ENCODE measurements around the gene GGTA1.
A peak's percentile ranks its signal among the peaks of the same experiment; 100 is the strongest.
"Not testable (repeated sequence)": the region's sequence is repeated elsewhere in the genome, so short reads cannot be mapped to it uniquely, and the experiment has no call there.

GGTA1 gene

DNA sequence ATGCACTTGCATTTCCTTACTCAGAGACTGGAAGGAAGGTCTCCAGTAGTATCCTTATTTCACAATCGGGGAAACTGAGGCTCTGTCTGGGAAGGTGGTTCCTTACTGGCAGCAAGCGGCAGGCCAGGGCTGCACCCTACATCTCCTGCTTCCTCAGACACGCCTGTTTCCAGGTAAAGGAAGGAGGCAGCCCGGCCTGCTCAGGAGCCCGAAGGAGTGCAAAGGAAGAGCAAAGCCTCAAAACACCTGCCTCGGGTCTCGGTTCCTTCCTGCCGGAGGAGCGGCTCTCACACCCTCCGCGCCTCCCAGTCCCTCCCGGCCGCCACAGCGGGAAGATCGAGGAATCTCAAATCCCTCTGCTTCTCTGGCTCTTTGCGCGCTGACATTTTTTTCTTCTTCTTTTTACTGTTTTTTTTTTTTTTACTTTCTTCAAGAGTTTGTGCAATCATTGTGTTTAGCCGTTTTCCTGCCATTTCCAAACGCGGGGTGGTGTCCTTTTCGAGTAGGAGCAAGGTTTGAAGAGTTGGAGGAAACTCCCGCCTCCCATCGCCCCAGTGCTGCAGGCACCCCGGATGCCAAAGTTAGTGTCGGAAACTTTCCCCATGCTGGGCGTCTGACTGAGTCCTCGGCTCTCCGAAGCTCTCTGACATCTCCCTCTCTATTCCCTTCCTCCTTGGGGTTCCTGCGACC lies 1.0 kb downstream of the GGTA1 start:
- no peak for DNase-seq

DNA sequence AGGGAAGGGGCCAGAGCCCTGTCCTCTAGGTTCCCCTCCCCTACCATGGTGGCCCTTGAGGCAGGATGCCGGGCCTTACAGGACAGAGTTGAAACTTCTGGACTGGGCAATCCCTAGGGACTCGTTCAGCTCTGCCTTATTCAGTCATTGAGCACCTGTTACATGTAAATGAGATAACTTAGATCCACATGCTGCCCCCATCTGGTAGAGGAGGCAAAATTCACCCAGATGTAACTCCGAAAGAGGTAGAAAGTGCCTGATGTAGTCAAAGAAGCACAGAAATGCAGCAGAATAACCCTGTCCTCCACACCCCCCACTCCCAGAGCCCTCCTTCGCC lies 1.5 kb downstream of the GGTA1 start:
- peak; percentile 55 for DNase-seq

DNA sequence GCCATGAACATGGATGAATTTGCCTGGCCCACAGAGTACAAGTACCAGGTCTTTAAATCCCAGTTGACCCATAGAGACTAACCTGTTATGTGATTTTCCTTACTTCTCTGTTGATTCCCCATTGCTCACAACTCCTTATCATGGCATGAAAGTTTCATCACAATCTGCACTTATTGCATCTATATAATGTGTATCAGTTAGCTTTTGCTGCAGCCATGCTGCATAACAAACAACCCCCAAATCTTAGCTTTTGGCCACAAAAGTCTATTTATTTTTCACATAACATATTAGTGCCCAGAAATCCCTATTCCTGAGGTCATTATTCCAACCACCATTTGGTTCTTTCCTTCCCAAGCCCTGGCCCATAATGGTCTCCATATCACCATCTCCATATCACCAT lies 3.7 kb downstream of the GGTA1 start:
- no peak for DNase-seq

DNA sequence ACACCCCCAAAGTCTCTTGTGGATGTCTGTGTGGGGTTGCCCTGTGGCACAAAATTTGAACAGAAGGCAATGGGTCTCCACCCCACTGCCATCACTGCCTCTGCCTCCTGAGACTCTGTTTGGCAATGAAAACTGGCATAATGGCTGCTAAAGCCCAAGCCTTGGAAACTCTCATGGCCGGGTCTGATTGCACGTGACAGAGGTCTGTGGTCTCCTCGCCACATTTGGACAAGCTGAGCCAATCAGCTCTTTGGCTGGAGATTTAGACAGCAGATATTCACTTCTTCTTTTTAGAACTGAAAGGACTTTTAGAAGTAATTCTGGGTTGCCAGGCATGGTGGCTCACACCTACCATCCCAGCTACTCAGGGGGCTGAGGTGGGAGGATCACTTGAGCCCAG lies 5.5 kb downstream of the GGTA1 start:
- no peak for DNase-seq

DNA sequence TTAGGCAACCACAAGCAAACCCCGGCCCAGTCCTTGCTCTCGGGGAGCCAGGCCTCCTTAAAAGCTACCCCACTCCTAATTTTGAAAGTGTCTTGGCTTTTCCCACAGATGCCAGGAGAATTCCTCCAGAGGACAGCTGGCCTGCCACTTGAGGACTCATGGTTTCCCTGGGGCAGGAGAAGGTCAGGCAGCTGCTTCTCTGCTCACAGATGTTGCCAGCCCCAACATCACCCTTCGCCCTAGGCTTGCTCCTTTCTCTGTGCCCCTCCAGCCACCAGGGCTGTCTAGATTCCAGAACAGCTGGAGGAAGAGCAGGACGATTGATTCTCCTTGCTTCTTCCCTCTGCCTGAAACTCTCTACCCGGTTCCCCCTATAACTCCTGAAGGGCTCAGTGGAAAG lies 8.5 kb downstream of the GGTA1 start:
- DNase-seq, result no peak

DNA sequence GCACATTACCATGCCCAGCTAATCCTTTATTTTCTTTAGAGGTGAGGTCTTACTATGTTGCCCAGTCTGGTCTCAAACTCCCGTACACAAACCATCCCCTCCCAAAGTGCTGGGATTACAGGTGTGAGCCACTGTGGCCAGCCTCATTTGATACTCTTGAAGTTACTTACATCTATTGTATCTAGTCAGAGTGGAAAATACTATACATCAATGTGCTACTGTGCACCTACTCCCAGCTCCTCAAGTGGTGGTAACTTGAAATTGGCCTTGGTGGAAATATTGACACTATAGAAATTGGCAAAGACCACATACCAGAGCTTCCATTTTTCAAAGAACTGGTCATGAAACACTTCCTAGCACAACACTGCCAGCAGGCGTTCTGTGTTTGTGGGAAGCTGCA lies 10.3 kb downstream of the GGTA1 start:
- DNase-seq, result no peak

DNA sequence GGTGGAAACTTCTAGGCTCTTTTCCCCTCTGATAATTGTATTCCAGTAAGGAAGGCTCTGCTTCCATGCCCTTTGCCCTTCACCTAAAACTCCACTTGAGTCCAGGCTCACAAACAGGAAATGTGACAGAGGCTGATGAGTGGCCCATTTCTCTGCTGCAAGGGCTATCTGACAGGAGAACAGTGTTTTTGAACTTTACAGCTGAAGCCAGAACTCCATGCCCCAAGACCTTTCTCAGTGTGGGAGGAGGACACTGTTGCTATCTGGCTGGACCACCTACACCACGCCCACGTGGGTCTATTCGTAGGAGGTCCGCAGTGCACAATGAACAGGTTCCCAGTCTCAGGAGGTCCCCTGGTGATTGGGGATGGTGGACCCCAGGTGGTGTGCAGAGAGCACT lies 13.6 kb downstream of the GGTA1 start:
- DNase-seq, result no peak

DNA sequence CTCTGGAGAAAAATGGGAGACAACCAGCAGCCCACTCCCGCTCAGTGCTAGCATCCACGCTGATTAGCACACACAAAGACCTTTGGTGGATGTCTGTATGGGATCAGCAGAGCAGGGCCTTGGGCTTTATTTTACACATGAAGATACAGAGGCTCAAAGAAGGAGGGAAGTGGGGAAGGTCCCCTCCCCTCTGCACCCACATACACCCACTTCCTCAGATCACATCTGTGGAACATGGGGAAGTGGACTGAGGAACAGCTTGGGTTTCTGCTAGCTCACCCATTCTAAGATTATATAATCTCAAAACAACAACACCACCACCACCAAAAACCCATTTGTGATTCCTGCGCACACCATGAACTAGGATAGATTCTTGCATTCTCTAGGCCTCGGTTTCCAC lies 14.0 kb downstream of the GGTA1 start:
- no peak for DNase-seq

DNA sequence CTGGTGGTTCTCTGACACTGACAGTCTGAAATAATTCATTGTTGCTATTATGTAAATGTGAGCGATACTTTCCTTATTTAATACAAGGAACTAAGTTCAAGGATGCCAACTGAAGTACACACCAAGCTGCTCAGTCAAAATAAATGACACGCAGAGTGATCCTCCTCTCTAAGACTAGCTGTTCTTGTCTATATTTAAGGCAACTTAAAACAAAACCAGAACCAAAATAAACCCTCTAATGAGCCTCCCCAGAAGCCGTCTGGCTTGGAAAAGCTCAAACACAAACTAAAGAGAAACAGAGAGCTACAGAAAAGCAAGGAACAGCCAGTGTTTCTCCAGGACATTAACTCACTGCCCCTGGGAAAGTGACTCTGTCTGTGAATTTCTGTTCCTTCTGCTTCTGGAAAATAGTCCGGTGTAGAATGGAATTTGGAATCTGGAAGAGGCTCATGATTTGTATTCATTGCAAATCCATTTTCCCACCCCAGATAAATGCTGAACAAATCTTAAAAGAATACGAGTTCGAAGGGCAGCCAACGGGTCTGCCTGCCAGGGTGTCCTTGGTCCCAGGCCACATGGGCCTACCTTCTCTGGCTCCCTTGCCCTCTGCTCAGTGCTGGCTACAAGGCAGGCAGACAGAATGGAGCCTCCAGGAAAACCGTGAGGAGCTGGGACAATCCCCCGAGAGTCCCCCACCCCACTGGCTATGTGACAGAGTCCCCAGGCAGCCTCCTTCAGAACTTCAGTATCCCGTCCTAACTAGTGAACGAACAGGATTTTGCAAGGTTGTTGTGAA lies 14.8 kb downstream of the GGTA1 start:
- peak; percentile 67 for DNase-seq

DNA sequence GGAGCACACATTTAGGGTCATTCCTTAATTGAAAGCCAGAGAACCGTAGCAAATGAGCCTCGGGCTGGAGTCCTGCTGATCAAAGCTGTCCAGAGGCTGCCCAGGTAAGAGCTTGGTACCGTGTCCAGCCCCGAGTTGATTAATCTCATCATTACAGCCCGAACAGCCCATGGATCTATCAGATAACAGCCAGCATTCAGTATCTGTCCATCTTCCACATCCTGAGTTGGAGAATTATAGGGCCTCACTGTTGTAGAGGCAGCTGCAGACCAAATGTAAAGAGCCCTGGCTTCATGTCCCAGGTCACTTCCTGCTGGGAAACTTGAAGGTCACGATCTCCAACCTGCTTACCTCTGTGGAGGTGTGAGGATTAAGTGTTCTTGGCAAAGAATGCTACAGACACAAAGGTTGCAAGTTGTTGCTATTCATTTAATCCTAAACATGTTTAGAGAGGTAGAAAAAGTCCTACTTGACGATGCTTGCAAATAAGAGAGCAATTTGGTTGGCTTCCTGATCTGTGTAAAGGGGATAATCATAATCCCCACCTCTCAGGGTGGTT lies 16.1 kb downstream of the GGTA1 start:
- DNase-seq, result no peak

DNA sequence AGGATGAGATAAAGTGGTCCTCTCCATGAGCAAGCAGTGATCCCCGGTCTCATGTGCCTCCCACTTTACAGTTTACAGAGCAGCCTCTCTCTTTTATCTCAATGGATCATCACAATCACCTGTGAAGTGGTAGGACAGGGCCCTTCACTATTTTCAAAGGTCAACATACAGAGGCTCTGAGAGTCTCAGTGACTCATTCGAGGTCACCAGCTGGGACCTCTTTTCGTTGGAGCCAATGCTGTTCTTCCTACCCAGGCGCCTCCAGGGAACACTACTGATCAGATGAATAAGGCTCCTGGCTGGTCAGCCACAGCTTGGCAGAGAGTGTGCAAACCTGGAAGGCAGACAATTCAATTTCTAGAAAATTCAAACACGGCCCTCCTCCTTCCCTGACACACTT lies 16.6 kb downstream of the GGTA1 start:
- DNase-seq, result peak; percentile 22

DNA sequence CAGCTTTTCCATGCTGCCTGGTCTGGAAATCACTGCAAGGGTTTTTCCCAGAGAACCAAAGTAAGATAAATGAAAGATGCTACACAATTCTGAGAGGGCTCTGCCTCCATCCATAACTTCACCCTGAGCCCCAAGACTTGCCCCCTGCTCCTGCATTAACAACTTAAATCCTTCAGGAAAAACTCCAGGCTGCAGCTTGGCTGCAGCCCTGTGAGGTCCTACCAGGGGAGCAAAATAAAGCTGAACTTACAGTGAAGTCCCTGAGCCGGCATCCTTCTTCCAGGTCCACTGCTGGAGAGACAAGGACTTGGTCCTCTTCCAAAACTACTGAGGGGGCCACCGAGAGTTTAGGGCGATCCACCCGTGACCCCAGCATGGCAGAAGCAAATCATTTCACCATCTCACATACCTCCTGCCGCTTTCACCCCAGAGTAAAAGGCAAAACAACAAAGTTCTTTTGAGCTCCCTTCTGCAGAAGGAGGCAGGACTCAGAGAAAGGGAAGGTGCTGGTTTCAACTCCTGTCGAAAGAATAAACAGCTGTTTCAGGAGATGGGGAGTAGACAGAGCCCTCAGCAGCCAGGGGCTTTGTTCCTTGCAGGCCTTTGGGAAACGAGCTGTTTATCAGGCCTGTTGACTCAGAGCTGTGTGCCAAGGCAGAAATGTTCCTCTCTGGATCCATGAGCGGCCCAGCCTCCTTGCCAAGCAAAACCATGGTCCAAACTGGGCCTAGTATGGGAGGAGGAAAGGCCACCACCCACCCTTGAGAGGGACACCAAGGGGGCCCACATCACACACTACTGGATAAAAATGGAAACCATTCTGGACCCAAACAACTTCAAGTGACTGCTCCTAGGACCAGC lies 20.6 kb downstream of the GGTA1 start:
- no peak for DNase-seq

DNA sequence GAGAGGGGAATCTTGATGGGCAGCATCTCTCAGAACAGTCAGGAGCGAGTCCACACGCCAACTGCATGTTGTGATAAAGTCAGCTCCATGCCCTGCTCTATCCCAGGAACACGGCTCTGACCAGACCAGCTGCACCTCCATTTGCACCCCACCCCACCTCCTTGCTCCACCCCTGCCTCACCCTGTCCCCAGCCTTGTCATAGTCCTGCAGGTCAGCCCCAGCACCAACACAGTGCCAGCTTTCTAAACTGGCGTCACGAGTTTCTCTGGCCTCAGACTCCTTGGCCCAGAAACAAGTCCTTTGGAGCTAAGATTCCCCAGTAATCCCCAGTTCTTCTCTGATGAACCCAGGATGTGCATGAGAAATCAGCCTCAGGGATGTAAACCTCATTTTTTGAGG lies 23.5 kb downstream of the GGTA1 start:
- DNase-seq, result no peak

DNA sequence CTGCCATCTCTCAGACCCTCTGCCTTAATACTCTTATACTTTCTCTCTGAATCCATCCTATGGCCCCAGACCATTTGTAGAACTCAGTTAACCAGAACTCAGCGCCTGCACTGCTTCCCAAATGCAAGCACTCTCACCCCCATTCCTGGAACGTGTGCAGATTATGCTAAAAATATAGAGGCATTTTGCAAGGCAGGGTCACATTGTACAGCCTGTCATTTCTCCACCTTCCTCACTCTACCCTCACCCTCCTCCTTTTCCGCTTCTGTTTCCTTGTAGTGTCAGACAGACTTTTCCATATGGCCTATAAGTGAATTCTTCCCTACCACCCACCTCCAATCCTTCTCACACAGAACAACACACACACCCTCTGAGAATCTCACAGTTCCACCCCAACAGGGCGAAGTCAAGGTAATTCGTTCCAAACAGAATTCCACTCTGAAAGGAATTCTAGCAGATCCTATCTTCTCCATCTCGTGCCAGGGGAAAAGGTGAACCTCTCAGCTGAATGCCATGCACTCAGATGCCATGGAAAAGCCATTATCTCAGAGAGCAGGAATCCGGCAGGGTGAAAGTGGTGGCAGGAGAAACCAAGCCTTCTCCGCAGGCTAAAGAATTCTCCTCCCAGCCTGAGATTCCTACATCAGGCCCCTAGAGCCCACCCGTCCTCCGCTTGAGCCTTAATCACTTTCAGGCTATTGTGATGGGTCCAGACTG lies 25.3 kb downstream of the GGTA1 start:
- DNase-seq, result no peak

DNA sequence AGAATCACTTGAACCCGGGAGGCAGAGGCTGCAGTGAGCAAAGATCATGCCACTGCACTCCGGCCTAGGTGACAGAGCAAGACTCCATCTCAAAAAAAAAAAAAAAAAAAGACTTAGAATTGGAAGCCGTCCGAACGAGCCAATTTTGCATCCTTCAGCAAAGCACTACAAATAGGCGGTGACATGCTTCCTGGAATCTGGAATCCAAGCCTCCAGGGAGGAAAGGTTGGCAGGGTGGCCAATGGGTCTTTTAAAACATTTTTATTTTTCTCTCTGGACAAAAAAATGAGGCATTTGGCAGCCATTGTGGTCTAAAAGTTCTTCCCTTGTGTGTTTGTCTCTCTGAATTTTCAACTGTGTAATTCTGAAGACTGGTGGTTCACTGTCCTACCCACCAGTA lies 26.4 kb downstream of the GGTA1 start:
- no peak for DNase-seq

DNA sequence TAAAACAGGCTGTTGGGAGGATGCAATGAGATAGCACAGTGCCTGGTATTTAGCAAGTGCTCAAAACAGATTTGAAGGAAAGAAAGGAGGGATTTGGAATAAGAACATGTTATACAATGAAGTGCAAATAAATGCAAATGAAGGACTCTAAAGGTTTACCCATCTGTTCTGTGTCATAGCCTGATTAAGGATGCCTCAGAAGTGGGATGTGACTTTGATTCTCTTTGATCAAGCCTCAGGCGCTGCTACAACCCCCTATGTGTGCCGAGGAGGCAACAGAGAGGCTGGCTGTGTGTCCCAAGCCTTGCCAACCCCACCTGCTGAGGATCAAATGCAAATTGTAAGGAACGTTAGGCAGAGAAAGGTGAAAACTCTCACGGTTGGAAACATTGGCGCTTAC lies 27.2 kb downstream of the GGTA1 start:
- DNase-seq, result no peak

DNA sequence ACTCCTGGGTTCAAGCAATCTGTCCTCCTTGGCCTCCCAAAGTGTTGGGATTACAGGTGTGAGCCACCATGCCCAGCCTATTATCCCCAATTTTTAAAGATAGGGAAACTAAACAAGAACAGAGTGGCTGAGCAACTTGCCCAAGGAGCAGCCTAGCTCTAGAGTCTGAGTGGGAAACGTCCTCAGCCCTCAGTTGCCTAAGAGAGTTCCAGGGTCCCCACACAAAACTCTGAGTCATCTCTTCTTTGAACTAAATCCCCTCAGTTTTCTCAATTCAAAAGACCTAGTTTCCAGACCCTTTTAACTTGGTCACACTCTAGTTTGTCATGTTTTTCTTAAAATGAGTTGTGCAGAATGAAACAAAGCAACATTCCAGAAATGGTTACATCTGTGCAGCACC lies 33.5 kb downstream of the GGTA1 start:
- no peak for DNase-seq

DNA sequence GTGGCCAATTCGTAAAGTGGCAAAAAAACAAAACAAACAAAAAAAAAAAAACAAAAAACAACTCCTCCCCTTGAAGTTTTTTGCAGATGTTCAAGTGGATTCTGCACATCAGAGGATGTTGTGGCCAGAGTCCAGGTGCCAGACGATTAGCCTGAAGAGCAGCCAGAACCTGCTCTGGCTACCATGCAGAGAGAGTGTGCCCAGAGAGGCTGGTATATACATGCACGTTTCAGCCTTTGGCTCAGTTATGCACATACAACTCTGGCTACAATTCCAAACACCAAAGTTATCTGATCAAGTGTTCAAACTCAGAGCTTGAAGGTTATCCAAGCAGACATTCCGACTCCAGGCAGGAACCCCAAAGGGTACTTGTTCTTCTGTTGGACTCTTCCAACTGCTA lies 34.7 kb downstream of the GGTA1 start:
- no peak for DNase-seq

DNA sequence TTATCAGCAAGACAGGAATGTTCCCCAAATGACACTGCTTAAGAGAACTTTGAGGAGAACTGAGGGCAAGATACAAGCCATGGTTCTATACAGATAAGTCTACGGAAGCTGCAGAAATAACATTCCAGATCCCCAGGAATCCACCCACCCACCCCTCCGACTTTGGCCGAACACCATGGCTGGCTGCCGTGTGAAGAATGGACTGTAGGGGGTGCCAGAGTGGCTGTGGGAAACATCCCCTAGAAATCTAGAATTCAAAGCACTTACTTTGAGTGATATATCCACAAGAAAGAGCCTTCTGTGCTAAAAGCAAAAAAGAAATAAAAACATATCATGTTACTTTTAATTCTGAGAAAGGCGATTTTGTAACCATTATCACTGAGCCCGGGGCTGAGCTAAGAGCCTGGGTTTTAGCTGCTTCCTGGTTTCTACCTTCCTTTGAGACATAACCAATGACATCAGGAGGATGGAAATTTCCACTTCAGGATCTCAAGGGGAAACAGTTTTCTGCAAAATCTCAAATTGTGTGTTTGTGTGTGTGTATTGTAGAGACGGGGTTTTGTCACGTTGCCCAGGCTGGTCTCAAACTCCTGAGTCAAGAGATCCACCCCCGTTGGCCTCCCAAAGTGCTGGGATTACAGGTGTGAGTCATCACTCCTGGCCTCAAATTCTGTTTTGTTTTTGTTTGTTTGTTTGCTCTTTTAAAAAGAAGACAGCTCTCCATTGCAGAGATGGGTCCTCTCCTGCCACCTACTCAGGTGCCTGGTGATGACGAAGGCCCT lies 36.4 kb downstream of the GGTA1 start:
- peak; percentile 32 for DNase-seq

DNA sequence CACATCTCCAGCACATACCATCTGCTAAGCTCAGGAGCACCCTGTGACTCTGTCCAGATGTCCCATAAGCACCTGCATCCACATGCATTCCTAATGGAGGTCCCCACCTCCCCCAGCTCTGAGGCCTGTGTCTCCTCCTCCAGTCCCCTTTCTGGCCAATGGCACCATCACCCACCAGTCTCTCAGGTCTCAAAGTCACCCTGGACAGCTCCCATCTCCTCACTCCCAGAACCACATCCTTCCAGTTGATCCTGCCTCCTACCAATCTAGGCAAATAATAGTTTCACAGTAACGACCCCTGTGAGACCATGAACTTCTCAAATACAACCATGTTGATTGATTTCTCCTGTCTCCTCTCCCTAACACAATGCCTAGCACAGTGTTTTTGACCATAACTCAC lies 40.1 kb downstream of the GGTA1 start:
- no peak for DNase-seq

DNA sequence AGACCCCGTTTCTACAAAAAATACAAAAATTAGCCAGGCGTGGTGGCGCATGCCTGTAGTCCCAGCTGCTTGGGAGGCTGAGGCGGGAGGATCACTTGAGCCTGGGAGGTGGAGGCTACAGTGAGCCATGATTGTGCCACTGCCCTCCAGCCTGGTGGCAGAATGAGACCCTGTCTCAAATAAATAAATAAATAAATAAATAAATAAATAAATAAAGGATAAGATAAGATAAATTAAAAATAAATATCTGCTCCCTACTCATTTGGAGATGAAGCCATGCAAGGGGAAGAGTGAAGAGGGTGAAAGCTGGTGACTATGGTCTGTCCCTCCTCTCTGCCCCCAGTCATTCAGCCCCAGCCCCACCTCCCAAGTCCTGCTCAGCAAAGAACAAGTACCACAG lies 41.2 kb downstream of the GGTA1 start:
- not testable (repeated sequence) for DNase-seq
